OCI-LY1 (cell line): ENCODE measurements around the gene ZC3H18.

Experiments
- H2AFZ ChIP-seq: fragments of 200-600 bp; sonication (generic), shearing (Covaris generic); 2 replicates; pipeline ENCODE4 v1.6.0; 2014; ENCODE audit warnings: antibody characterized with exemption, mild to moderate bottlenecking, low read length
- H3F3A ChIP-seq: fragments of 200-600 bp; sonication (generic), shearing (Covaris generic); 2 replicates; pipeline ENCODE4 v1.6.0; 2014; ENCODE audit warnings: mild to moderate bottlenecking, antibody characterized with exemption, low read length, moderate library complexity; ENCODE audit not compliant: insufficient read depth
- H3K27ac ChIP-seq: fragments of 200-600 bp; sonication (generic); 2 replicates; pipeline ENCODE4 v1.5.1; 2014; ENCODE audit warnings: low read length, mixed run types, mild to moderate bottlenecking, low read depth; ENCODE audit not compliant: poor library complexity, severe bottlenecking
- H3K27me3 ChIP-seq: fragments of 200-600 bp; sonication (generic); 2 replicates; pipeline ENCODE4 v1.6.0; 2014; ENCODE audit warnings: antibody characterized with exemption, mild to moderate bottlenecking, low read length, moderate library complexity; ENCODE audit not compliant: insufficient read depth
- H3K36me3 ChIP-seq: fragments of 200-600 bp; sonication (generic); 2 replicates; pipeline ENCODE4 v1.6.1; 2014; ENCODE audit warnings: mild to moderate bottlenecking, antibody characterized with exemption, low read length, moderate library complexity, mixed read lengths; ENCODE audit not compliant: insufficient read depth
- H3K4me1 ChIP-seq: fragments of 200-600 bp; sonication (generic); 2 replicates; pipeline ENCODE4 v1.5.1; 2014; ENCODE audit warnings: mild to moderate bottlenecking, low read length, moderate library complexity; ENCODE audit not compliant: insufficient read depth, severe bottlenecking
- H3K4me2 ChIP-seq: fragments of 200-600 bp; sonication (generic), shearing (Covaris generic); 2 replicates; pipeline ENCODE4 v1.6.1; 2014; ENCODE audit warnings: low read length
- H3K4me3 ChIP-seq: fragments of 200-600 bp; sonication (generic); 2 replicates; pipeline ENCODE4 v1.5.1; 2014; ENCODE audit warnings: low read length, low read depth, mild to moderate bottlenecking, mixed read lengths; ENCODE audit not compliant: poor library complexity, severe bottlenecking
- H3K79me2 ChIP-seq: fragments of 200-600 bp; shearing (Covaris generic); 2 replicates; pipeline ENCODE4 v1.6.1; 2016; ENCODE audit warnings: mixed run types, low read length, mixed read lengths; ENCODE audit not compliant: insufficient read depth
- H3K9ac ChIP-seq: fragments of 200-600 bp; sonication (generic), shearing (Covaris generic); 2 replicates; pipeline ENCODE4 v1.6.1; 2014; ENCODE audit warnings: mild to moderate bottlenecking, low read length, mixed read lengths
- H3K9me2 ChIP-seq: fragments of 200-600 bp; sonication (generic), shearing (Covaris generic); 2 replicates; pipeline ENCODE4 v1.6.1; 2014; ENCODE audit warnings: low read depth, mild to moderate bottlenecking, low read length, mixed read lengths
- H3K9me3 ChIP-seq: fragments of 200-600 bp; shearing (Covaris generic); 2 replicates; pipeline ENCODE4 v1.6.1; 2014; ENCODE audit warnings: low read length, mixed read lengths
- H4K20me1 ChIP-seq: fragments of 200-600 bp; sonication (generic), shearing (Covaris generic); 2 replicates; pipeline ENCODE4 v1.6.0; 2016; ENCODE audit warnings: mild to moderate bottlenecking, low read length; ENCODE audit not compliant: insufficient read depth
- EZH2 ChIP-seq: fragments of 200-600 bp; sonication (generic), shearing (Covaris generic); IDR thresholded peaks from 2 replicates; pipeline ENCODE4 v1.8.0; 2017; ENCODE audit warnings: borderline replicate concordance, mixed run types, mild to moderate bottlenecking, antibody characterized with exemption, low read length, moderate library complexity, mixed read lengths
- TF ChIP-seq, protein P1 (sequence below): fragments of 200-600 bp; sonication (generic), shearing (Covaris generic); IDR thresholded peaks from 2 replicates; pipeline ENCODE4 v1.5.1; 2017; ENCODE audit warnings: mild to moderate bottlenecking, antibody characterized with exemption, low read length, moderate library complexity, mixed read lengths

ZC3H18 gene

DNA sequence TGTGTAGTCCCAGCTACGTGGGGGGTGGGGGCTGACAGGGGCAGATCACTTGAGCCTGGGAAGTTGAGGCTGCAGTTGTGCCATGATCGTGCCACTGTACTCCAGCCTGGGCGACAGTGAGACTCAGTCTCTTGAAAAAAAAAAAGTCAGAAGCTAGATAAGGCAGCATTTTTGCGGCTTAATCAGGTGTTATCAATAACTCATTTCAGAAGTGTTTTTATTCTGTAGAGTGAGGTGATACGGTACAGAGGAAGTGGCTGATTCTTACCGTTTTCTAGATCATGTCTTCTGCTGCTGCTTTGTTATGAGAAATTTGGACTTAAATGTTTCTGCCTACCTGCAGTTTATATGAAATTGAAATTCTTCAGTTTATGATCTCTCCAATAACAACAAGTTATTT, 18.6 kb downstream of the ZC3H18 start:
- Histone ChIP-seq H3K27ac (no peak overlapping the region), H3K36me3 (peaks cover 85% of the 10 kb centered on the region), H3K9ac (no peak overlapping the region), H3K79me2 (peaks cover 4% of the 10 kb centered on the region; the same call in 1 of the 2 replicates), H3K4me3 (no peak overlapping the region), H2AFZ (no peak overlapping the region), H3K27me3 (no peaks in the 10 kb centered on the region), H3K4me1 (no peaks in the 10 kb centered on the region), H3K4me2 (no peak overlapping the region), H3F3A (no peaks in the 10 kb centered on the region), H3K9me3 (no peaks in the 10 kb centered on the region), H4K20me1 (no peaks in the 10 kb centered on the region), H3K9me2 (no peaks in the 10 kb centered on the region)
- TF ChIP-seq EZH2 = no peak
- TF ChIP-seq, protein P1, sequence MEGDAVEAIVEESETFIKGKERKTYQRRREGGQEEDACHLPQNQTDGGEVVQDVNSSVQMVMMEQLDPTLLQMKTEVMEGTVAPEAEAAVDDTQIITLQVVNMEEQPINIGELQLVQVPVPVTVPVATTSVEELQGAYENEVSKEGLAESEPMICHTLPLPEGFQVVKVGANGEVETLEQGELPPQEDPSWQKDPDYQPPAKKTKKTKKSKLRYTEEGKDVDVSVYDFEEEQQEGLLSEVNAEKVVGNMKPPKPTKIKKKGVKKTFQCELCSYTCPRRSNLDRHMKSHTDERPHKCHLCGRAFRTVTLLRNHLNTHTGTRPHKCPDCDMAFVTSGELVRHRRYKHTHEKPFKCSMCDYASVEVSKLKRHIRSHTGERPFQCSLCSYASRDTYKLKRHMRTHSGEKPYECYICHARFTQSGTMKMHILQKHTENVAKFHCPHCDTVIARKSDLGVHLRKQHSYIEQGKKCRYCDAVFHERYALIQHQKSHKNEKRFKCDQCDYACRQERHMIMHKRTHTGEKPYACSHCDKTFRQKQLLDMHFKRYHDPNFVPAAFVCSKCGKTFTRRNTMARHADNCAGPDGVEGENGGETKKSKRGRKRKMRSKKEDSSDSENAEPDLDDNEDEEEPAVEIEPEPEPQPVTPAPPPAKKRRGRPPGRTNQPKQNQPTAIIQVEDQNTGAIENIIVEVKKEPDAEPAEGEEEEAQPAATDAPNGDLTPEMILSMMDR = no peak

DNA sequence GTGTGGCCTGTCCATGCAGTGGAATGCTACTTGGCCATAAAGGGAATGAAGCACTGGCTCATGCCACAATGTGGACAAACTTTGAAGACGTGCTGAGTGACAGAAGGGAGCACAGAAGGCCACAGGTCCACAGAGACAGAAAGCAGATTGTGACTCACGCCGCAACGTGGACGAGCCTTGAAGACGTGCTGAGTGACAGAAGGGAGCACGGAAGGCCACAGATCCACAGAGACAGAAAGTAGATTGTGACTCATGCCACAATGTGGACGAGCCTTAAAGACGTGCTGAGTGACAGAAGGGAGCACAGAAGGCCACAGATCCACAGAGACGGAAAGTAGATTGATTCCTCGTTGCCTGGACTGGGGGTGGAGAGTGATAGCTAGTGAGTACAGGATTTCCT, 19.2 kb downstream of the ZC3H18 start:
- Histone ChIP-seq H3K79me2 (peaks cover 9% of the 10 kb centered on the region; the same call in 1 of the 2 replicates), H3K9me3 (no peaks in the 10 kb centered on the region), H3K9ac (no peak overlapping the region), H3F3A (no peaks in the 10 kb centered on the region), H2AFZ (no peak overlapping the region), H3K4me3 (no peak overlapping the region), H3K4me2 (no peak overlapping the region), H3K27me3 (no peaks in the 10 kb centered on the region), H3K4me1 (no peaks in the 10 kb centered on the region), H3K27ac (no peak overlapping the region), H3K9me2 (no peaks in the 10 kb centered on the region), H3K36me3 (peaks cover 90% of the 10 kb centered on the region), H4K20me1 (no peaks in the 10 kb centered on the region)
- TF ChIP-seq, protein P1 = no peak
- no peak for TF ChIP-seq EZH2

DNA sequence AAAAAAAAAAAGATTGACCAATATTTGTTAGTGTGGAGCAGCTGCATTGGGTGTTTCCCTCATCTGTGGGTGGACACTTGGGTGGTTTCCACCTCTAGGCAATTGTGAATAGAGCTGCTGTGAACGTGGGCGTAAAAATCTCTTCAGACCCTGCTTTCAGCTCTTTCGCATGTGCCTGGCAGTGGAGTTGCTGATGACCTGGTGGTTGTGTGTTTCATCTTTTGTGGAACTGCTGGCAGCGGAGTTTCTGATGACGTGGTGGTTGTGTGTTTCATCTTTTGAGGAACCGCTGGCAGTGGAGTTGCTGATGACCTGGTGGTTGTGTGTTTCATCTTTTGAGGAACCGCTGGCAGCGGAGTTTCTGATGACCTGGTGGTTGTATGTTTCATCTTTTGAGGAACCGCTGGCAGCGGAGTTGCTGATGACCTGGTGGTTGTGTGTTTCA, 21.4 kb downstream of the ZC3H18 start:
- Histone ChIP-seq H3K36me3 (peaks cover 78% of the 10 kb centered on the region), H3K4me2 (no peak overlapping the region), H3K27ac (no peak overlapping the region), H3K4me1 (no peaks in the 10 kb centered on the region), H3K27me3 (no peaks in the 10 kb centered on the region), H3K79me2 (0 out of 2 replicates have a peak, but pooled peaks cover 6% of the 10 kb centered on the region), H3K9me3 (no peaks in the 10 kb centered on the region), H3K9ac (no peak overlapping the region), H2AFZ (no peak overlapping the region), H4K20me1 (no peaks in the 10 kb centered on the region), H3K9me2 (no peaks in the 10 kb centered on the region), H3F3A (no peaks in the 10 kb centered on the region), H3K4me3 (no peak overlapping the region)
- no peak for TF ChIP-seq EZH2
- TF ChIP-seq, protein P1 = no peak
